GM13976 (cell line): ENCODE data around the gene CC2D1A.
"Not testable (repeated sequence)": the region's sequence is repeated elsewhere in the genome, so short reads cannot be mapped to it uniquely, and the experiment has no call there.

Source experiments
- DNase-seq: peaks from one replicate; pipeline ENCODE4 v3.0.0; 2012; ENCODE audit warnings: low spot score
- in situ Hi-C: fragments of 300-500 bp; cut with MboI; formaldehyde crosslinking; loops from one replicate; pipeline ENCODE4 v1.12.0; 2022; ENCODE audit warnings: low sequenced_read_pairs, mixed read lengths, inconsistent platforms; ENCODE audit not compliant: unreplicated experiment
- TF ChIP-seq, protein P1 (sequence below): IDR thresholded peaks from 2 replicates; pipeline ENCODE4 v1.5.1; 2012; ENCODE audit warnings: borderline replicate concordance, mild to moderate bottlenecking; ENCODE audit not compliant: insufficient read depth; ENCODE audit errors: extremely low read depth, missing control alignments, control extremely low read depth

The CC2D1A gene

DNA sequence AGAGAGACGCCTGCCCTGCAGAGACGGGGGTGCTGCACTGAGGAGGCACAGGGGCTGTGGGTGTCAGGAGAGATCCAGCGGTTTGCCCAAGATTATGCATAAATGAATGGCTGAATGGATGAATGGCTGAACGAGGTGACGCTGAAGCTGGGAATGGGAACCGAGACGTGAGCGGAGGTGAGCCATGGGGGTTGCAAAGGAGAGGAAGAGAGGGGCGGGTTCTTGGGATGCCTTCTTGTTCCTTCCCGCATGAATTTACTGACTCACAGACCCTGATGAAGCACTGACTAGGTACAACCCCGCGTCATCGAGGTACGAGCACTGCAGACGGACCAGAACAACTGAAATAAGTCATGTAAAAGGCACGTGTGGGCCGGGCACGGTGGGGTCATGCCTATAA is 63.0 kb downstream of the CC2D1A start:
- DNase-seq: no peak
- TF ChIP-seq, protein P1, sequence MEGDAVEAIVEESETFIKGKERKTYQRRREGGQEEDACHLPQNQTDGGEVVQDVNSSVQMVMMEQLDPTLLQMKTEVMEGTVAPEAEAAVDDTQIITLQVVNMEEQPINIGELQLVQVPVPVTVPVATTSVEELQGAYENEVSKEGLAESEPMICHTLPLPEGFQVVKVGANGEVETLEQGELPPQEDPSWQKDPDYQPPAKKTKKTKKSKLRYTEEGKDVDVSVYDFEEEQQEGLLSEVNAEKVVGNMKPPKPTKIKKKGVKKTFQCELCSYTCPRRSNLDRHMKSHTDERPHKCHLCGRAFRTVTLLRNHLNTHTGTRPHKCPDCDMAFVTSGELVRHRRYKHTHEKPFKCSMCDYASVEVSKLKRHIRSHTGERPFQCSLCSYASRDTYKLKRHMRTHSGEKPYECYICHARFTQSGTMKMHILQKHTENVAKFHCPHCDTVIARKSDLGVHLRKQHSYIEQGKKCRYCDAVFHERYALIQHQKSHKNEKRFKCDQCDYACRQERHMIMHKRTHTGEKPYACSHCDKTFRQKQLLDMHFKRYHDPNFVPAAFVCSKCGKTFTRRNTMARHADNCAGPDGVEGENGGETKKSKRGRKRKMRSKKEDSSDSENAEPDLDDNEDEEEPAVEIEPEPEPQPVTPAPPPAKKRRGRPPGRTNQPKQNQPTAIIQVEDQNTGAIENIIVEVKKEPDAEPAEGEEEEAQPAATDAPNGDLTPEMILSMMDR: no peak
- in situ Hi-C loops: no loop called here

GRCh38 chr19:13969897-13970296 is 63.9 kb downstream of the CC2D1A start:
- in situ Hi-C loops: no loop called here
- TF ChIP-seq, protein P1: no peak
- DNase-seq: no peak

GRCh38 chr19:13971868-13972267 is 65.9 kb downstream of the CC2D1A start:
- DNase-seq, in situ Hi-C loops: not testable (repeated sequence)

DNA sequence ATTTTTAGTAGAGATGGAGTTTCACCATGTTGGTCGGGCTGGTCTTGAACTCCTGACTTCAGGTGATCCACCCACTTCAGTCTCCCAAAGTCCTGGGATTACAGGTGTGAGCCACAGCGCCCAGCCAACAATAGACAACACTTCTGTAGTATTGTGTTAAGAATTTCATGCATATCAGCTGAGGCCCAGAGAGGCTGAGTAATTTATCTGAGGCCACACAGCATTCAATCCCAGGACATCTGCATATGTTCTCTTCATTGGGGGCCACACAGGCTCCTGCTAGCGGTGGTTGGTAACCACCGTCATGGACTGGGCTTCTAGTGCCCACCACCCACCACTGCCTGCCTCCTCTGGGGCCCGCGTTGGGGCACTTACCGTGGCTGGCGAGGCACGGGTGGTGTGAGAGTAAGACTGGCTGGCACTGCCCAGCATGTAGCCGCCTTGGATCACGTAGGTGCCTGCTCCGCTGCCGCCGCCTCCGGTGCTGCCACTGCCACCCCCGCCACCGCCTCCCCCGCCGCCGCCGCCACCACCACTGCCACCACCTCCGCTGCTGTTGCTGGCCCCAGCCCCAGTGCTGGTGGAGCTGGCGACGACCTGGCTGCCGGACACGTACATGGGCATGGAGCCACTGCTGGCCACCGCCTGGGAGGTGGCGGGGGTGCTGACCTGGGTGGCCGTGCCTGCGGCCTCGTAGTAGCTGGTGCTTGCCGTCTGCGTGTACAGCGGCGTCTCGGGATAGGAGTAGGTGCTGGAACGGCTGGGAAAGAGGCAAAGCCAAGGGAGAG is 66.6 kb downstream of the CC2D1A start:
- in situ Hi-C loops: no loop called here
- DNase-seq: no peak
- TF ChIP-seq, protein P1: no peak

DNA sequence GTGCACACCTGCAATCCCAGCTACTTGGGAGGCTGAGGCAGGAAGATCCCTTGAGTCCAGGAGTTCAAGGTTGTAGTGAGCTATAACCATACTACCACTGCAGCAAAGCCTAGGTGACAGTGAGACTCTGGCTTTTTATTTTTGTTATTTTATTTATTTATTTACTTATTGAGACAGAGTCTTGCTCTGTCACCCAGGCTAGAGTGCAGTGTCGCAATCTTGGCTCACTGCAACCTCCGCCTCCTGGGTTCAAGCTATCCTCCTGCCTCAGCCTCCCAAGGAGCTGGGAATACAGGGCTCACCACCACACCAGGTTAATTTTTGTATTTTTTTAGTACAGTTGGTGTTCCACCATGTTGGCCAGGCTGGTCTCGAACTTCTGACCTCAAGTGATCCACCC is 67.5 kb downstream of the CC2D1A start:
- in situ Hi-C loops, DNase-seq: not testable (repeated sequence)

DNA sequence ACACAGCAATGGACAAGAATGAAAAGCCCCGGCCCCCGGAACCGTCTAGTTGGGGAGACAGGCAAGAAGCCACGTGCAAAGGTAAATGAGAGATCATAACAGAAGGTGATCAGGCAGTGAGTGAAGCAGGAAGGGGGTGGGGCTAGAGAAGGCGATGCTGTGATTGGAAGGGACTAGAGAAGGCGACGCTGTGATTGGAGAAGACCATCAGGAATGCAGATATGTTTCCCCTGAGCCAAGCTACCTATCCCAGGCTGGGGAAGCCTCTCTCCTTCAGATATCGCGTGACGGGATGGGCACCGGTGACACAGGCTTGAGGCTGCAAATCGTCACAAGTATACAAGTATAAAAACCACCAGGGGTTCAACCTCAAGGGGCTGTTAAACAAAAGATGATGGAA is 68.1 kb downstream of the CC2D1A start:
- no peak for DNase-seq
- in situ Hi-C loops: no loop called here
- TF ChIP-seq, protein P1: no peak

DNA sequence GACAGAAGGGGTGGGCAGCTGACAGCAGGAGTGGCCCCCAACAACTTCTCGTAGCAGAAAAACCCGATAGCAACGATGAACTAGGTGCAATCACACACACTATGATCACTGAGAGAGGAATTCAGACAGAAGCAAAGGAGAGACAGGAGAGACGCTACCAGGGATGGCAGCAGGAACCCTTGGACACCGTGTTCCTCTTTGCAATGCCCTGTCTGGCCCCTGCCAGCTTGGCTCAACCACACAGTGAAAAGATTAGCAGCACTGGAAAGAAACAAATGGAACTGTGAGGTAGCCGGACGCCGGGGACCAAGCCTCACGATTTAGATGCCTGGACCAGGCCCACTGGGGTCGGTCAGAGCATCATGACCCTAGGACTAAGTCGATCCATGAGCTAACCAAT is 69.9 kb downstream of the CC2D1A start:
- no peak for DNase-seq
- TF ChIP-seq, protein P1: no peak
- in situ Hi-C loops: no loop called here

DNA sequence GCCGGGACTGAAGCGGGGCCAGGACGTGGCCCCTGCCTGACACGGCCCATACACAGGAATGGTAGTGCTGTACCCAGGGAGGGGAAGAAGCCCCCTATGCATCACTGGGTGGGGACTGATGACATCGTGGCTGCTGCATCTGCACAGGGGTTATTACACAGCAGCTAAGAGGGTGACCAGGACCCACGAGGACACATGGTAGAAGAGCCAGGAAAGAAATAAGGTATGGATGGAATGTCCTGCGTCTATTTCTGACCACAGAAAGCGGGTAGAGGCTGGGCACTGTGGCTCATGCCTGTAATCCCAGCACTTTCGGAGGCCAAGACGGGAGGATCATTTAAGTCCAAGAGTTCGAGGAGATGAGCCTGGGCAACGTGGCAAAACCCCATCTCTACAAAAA is 70.4 kb downstream of the CC2D1A start:
- no peak for DNase-seq
- TF ChIP-seq, protein P1: no peak
- in situ Hi-C loops: no loop called here
